GM19238 (cell line): Measurements from ENCODE around the gene DPP4.

Experiments
- DNase-seq: peaks from one replicate; pipeline ENCODE4 v3.0.0; 2011; ENCODE audit warnings: low spot score; ENCODE audit not compliant: insufficient read length

Gene DPP4

GRCh38 chr2:162085090-162085891 lies 11.3 kb upstream of the DPP4 start:
- no peak for DNase-seq

GRCh38 chr2:162084536-162084935 lies 10.5 kb upstream of the DPP4 start:
- DNase-seq = no peak

- DNase-seq = no peak
Measured at GRCh38 chr2:162082681-162083080, 8.7 kb upstream of the DPP4 start.

- DNase-seq = no peak
Measured at GRCh38 chr2:162082036-162082435, 8.0 kb upstream of the DPP4 start.

- no peak for DNase-seq
Measured at GRCh38 chr2:162079514-162079913, 5.5 kb upstream of the DPP4 start.

GRCh38 chr2:162075689-162076132 lies 1.7 kb upstream of the DPP4 start:
- DNase-seq = no peak

GRCh38 chr2:162074928-162075688 lies 1.1 kb upstream of the DPP4 start:
- no peak for DNase-seq

GRCh38 chr2:162074632-162074895 lies 549 bp upstream of the DPP4 start:
- no peak for DNase-seq

GRCh38 chr2:162072976-162073887 lies 783 bp downstream of the DPP4 start:
- DNase-seq = no peak

GRCh38 chr2:162072181-162072702 lies 1.8 kb downstream of the DPP4 start:
- DNase-seq = peak; percentile 27

GRCh38 chr2:162071001-162071400 lies 3.0 kb downstream of the DPP4 start:
- no peak for DNase-seq

GRCh38 chr2:162070228-162070936 lies 3.6 kb downstream of the DPP4 start:
- no peak for DNase-seq

- DNase-seq = no peak
Measured at GRCh38 chr2:162069267-162069903, 4.6 kb downstream of the DPP4 start.

GRCh38 chr2:162067596-162067995 lies 6.4 kb downstream of the DPP4 start:
- DNase-seq = no peak

- DNase-seq = no peak
Measured at GRCh38 chr2:162065767-162066166, 8.2 kb downstream of the DPP4 start.

- DNase-seq = no peak
Measured at GRCh38 chr2:162063899-162064298, 10.1 kb downstream of the DPP4 start.

- DNase-seq = no peak
Measured at GRCh38 chr2:162063281-162063680, 10.7 kb downstream of the DPP4 start.

- DNase-seq = no peak
Measured at GRCh38 chr2:162062559-162062958, 11.5 kb downstream of the DPP4 start.

GRCh38 chr2:162061021-162061420 lies 13.0 kb downstream of the DPP4 start:
- no peak for DNase-seq

- DNase-seq = no peak
Measured at GRCh38 chr2:162060532-162060931, 13.5 kb downstream of the DPP4 start.
